ENCODE results near the gene AP2M1. TPM values are rescaled to one million over a fixed set of nuclear protein-coding genes. Genes with fewer than 3 reads are reported as not detected.

Gene AP2M1
- polyA plus RNA-seq, 1 donor from 2014 or later = 551 TPM

- no peak overlapping the region for H3K9ac ChIP-seq (ENCODE audit: low read length)
- no peak overlapping the region for H3K4me3 ChIP-seq (ENCODE audit: low read length)
- H3K27ac ChIP-seq (ENCODE audit: low read length) = no peak overlapping the region
- H3K9me3 ChIP-seq (ENCODE audit: low read length) = no peaks in the 10 kb centered on the region
- no peaks in the 10 kb centered on the region for H3K27me3 ChIP-seq (ENCODE audit: insufficient read depth, low read depth, low read length)
- H2AFZ ChIP-seq (ENCODE audit: low read depth, low read length) = no peak overlapping the region
- no peak for TF ChIP-seq TAF1 (IDR thresholded peaks at IDR 0.05; ENCODE audit: low read depth)
- no peak for TF ChIP-seq REST (IDR thresholded peaks at IDR 0.05; ENCODE audit: borderline replicate concordance)
- TF ChIP-seq SMC3 (conservative IDR thresholded peaks at IDR 0.05; ENCODE audit: poor library complexity) = no peak
- TF ChIP-seq CTCF (IDR thresholded peaks at IDR 0.05; ENCODE audit: poor library complexity, severe bottlenecking) = no peak
- no peak for TF ChIP-seq EP300 (conservative IDR thresholded peaks at IDR 0.05; ENCODE audit: poor library complexity, severe bottlenecking)
- no peak for TF ChIP-seq EZH2 (IDR thresholded peaks at IDR 0.05; ENCODE audit: borderline replicate concordance, insufficient read depth, low read length, poor library complexity, severe bottlenecking)
- TF ChIP-seq MXI1 (conservative IDR thresholded peaks at IDR 0.05; ENCODE audit: poor library complexity, severe bottlenecking) = no peak
- no peak for TF ChIP-seq RAD21 (conservative IDR thresholded peaks at IDR 0.05)
- no peak for TF ChIP-seq POLR2AphosphoS5 (IDR thresholded peaks at IDR 0.05)
- H3K9me2 ChIP-seq (ENCODE audit: insufficient read depth, low read length) = no peaks in the 10 kb centered on the region
- H3F3A ChIP-seq (ENCODE audit: insufficient read depth, low read length, poor library complexity, severe bottlenecking) = no peaks in the 10 kb centered on the region
- peaks cover 11% of the 10 kb centered on the region for H3K36me3 ChIP-seq (ENCODE audit: insufficient read depth, low read length)
- H3K79me2 ChIP-seq (replicated peaks; ENCODE audit: insufficient read depth, low read length) = no peaks in the 10 kb centered on the region
- no peaks in the 10 kb centered on the region for H4K20me1 ChIP-seq (ENCODE audit: insufficient read depth)
- H3K4me2 ChIP-seq (ENCODE audit: low read length) = no peak overlapping the region
Measured at GRCh38 chr3:184168363-184169120, 6.1 kb upstream of the AP2M1 start.

- Histone ChIP-seq H3K9ac (ENCODE audit: low read length) (no peak overlapping the region), H3K9me3 (ENCODE audit: low read length) (no peaks in the 10 kb centered on the region), H3K36me3 (ENCODE audit: insufficient read depth, low read length) (peaks cover 8% of the 10 kb centered on the region), H3F3A (ENCODE audit: insufficient read depth, low read length, poor library complexity, severe bottlenecking) (no peaks in the 10 kb centered on the region), H3K27ac (ENCODE audit: low read length) (no peak overlapping the region), H4K20me1 (ENCODE audit: insufficient read depth) (no peaks in the 10 kb centered on the region), H3K4me2 (ENCODE audit: low read length) (no peak overlapping the region), H2AFZ (ENCODE audit: low read depth, low read length) (no peak overlapping the region), H3K79me2 (replicated peaks; ENCODE audit: insufficient read depth, low read length) (peaks cover 5% of the 10 kb centered on the region), H3K27me3 (ENCODE audit: insufficient read depth, low read depth, low read length) (no peaks in the 10 kb centered on the region), H3K9me2 (ENCODE audit: insufficient read depth, low read length) (no peaks in the 10 kb centered on the region), H3K4me3 (ENCODE audit: low read length) (no peak overlapping the region)
- TF ChIP-seq EZH2 (IDR thresholded peaks at IDR 0.05; ENCODE audit: borderline replicate concordance, insufficient read depth, low read length, poor library complexity, severe bottlenecking) (no peak), RAD21 (conservative IDR thresholded peaks at IDR 0.05) (no peak)
Measured at GRCh38 chr3:184169896-184170875, 4.5 kb upstream of the AP2M1 start.
